SK-N-MC (cell line): ENCODE data around the gene BEND6.

Source experiments
- DNase-seq: peaks from one replicate; pipeline ENCODE4 v3.0.0-alpha.2; 2011; ENCODE audit warnings: low read depth, low spot score
- H3K27ac ChIP-seq: fragments of 200-600 bp; sonication (generic); 2 replicates; pipeline ENCODE4 v1.5.1; 2016; ENCODE audit warnings: mixed run types
- H3K36me3 ChIP-seq: fragments of 200-600 bp; sonication (generic); 2 replicates; pipeline ENCODE4 v1.6.1; 2017; ENCODE audit warnings: antibody characterized with exemption, low read length, mixed read lengths; ENCODE audit not compliant: insufficient read depth
- H3K4me3 ChIP-seq: fragments of 200-600 bp; sonication (generic); 2 replicates; pipeline ENCODE4 v1.5.1; 2016
- H3K9ac ChIP-seq: fragments of 200-600 bp; sonication (generic); 2 replicates; pipeline ENCODE4 v1.8.0; 2017; ENCODE audit warnings: mixed run types, mixed read lengths; ENCODE audit not compliant: insufficient read length
- H3K9me3 ChIP-seq: fragments of 200-600 bp; sonication (generic); 2 replicates; pipeline ENCODE4 v1.6.1; 2017; ENCODE audit warnings: low read depth, mild to moderate bottlenecking, antibody characterized with exemption, low read length, moderate library complexity, mixed read lengths
- EZH2 ChIP-seq: fragments of 200-600 bp; sonication (generic); IDR thresholded peaks from one replicate; pipeline ENCODE4 v1.6.1; 2017; ENCODE audit warnings: antibody characterized with exemption
- FOXP2 ChIP-seq: optimal IDR thresholded peaks from 2 replicates; pipeline ENCODE3; 2011; ENCODE audit warnings: mild to moderate bottlenecking, moderate library complexity; ENCODE audit not compliant: insufficient read depth; ENCODE audit errors: extremely low read length, control extremely low read depth
- POLR2AphosphoS5 ChIP-seq: IDR thresholded peaks from 2 replicates; pipeline ENCODE4 v1.6.1; 2012; ENCODE audit warnings: mild to moderate bottlenecking, low read depth, low read length, borderline replicate concordance

Gene BEND6

GRCh38 chr6:56978530-56978929 lies 23.6 kb downstream of the BEND6 start:
- Histone ChIP-seq H3K4me3 (no peak overlapping the region), H3K27ac (no peak overlapping the region)
- DNase-seq: no peak

GRCh38 chr6:56984361-56984760 lies 29.5 kb downstream of the BEND6 start:
- DNase-seq: peak; percentile 47
- no peak overlapping the region for H3K9ac ChIP-seq
- H3K27ac ChIP-seq: no peak overlapping the region
- no peak for TF ChIP-seq POLR2AphosphoS5
- TF ChIP-seq EZH2: no peak
- no peak for TF ChIP-seq FOXP2
- H3K9me3 ChIP-seq: no peaks in the 10 kb centered on the region
- no peak overlapping the region for H3K4me3 ChIP-seq
- no peaks in the 10 kb centered on the region for H3K36me3 ChIP-seq

More at GRCh38 chr6:56978530-56978929, 23.6 kb downstream of the BEND6 start:
- TF ChIP-seq EZH2 (no peak), FOXP2 (no peak), POLR2AphosphoS5 (no peak)
- H3K9me3 ChIP-seq: 0 out of 2 replicates have a peak, but pooled peaks cover 2% of the 10 kb centered on the region
- H3K36me3 ChIP-seq: no peaks in the 10 kb centered on the region
- H3K9ac ChIP-seq: no peak overlapping the region

- TF ChIP-seq POLR2AphosphoS5 (no peak), FOXP2 (no peak), EZH2 (no peak)
- Histone ChIP-seq H3K4me3 (no peak overlapping the region), H3K36me3 (no peaks in the 10 kb centered on the region), H3K27ac (no peak overlapping the region), H3K9ac (no peak overlapping the region), H3K9me3 (no peaks in the 10 kb centered on the region)
- DNase-seq: no peak
These were observed 30.0 kb downstream of the BEND6 start for GRCh38 chr6:56984884-56985283.

GRCh38 chr6:56986611-56987010 lies 31.7 kb downstream of the BEND6 start:
- Histone ChIP-seq H3K9ac (no peak overlapping the region), H3K27ac (no peak overlapping the region), H3K36me3 (no peaks in the 10 kb centered on the region), H3K9me3 (no peaks in the 10 kb centered on the region), H3K4me3 (no peak overlapping the region)
- TF ChIP-seq POLR2AphosphoS5: no peak
- TF ChIP-seq FOXP2: no peak
- TF ChIP-seq EZH2: no peak
- no peak for DNase-seq

GRCh38 chr6:56988145-56988544 lies 33.2 kb downstream of the BEND6 start:
- H3K9ac ChIP-seq: no peak overlapping the region
- H3K4me3 ChIP-seq: no peak overlapping the region
- H3K36me3 ChIP-seq: no peaks in the 10 kb centered on the region
- H3K9me3 ChIP-seq: no peaks in the 10 kb centered on the region
- DNase-seq: no peak
- TF ChIP-seq POLR2AphosphoS5 (no peak), FOXP2 (no peak), EZH2 (no peak)
- H3K27ac ChIP-seq: no peak overlapping the region

- no peak overlapping the region for H3K27ac ChIP-seq
- DNase-seq: no peak
- no peak overlapping the region for H3K9ac ChIP-seq
- TF ChIP-seq FOXP2: no peak
- no peak for TF ChIP-seq EZH2
- no peak for TF ChIP-seq POLR2AphosphoS5
- no peaks in the 10 kb centered on the region for H3K36me3 ChIP-seq
- H3K9me3 ChIP-seq: no peaks in the 10 kb centered on the region
- H3K4me3 ChIP-seq: no peak overlapping the region
These were observed 37.1 kb downstream of the BEND6 start for GRCh38 chr6:56992036-56992435.

GRCh38 chr6:56992703-56993102 lies 37.8 kb downstream of the BEND6 start:
- no peak overlapping the region for H3K9ac ChIP-seq
- no peaks in the 10 kb centered on the region for H3K9me3 ChIP-seq

GRCh38 chr6:56995347-56995902 lies 40.5 kb downstream of the BEND6 start:
- H3K27ac ChIP-seq: no peak overlapping the region
- no peak for DNase-seq

More at GRCh38 chr6:56992703-56993102, 37.8 kb downstream of the BEND6 start:
- no peak for TF ChIP-seq EZH2
- no peak for TF ChIP-seq FOXP2
- TF ChIP-seq POLR2AphosphoS5: no peak
- Histone ChIP-seq H3K27ac (no peak overlapping the region), H3K36me3 (no peaks in the 10 kb centered on the region), H3K4me3 (no peak overlapping the region)
- no peak for DNase-seq

GRCh38 chr6:56996401-56996800 lies 41.5 kb downstream of the BEND6 start:
- no peak overlapping the region for H3K4me3 ChIP-seq
- no peaks in the 10 kb centered on the region for H3K9me3 ChIP-seq
- H3K27ac ChIP-seq: no peak overlapping the region
- no peak overlapping the region for H3K9ac ChIP-seq
- H3K36me3 ChIP-seq: no peaks in the 10 kb centered on the region
- TF ChIP-seq POLR2AphosphoS5: no peak
- no peak for TF ChIP-seq EZH2
- TF ChIP-seq FOXP2: no peak
- DNase-seq: no peak

More at GRCh38 chr6:56995347-56995902, 40.5 kb downstream of the BEND6 start:
- Histone ChIP-seq H3K36me3 (no peaks in the 10 kb centered on the region), H3K9ac (no peak overlapping the region), H3K4me3 (no peak overlapping the region), H3K9me3 (no peaks in the 10 kb centered on the region)
- no peak for TF ChIP-seq EZH2
- TF ChIP-seq POLR2AphosphoS5: no peak
- no peak for TF ChIP-seq FOXP2
